Sigmoid colon (tissue), 4 donors: ENCODE results near the gene ERP27.

Source experiments
- EP300 ChIP-seq, 4 donors: sonication (generic); formaldehyde crosslinking; IDR thresholded peaks; one replicate each; pipeline ENCODE4 v1.6.1; 2017; ENCODE audit warnings: antibody characterized with exemption in 4 of 4
- POLR2A ChIP-seq, 2 donors: fragments of 450-650 bp; IDR thresholded peaks; one replicate each; pipeline ENCODE4 v1.6.1; 2016; ENCODE audit warnings: antibody characterized with exemption in 2 of 2, mild to moderate bottlenecking in 2 of 2, moderate library complexity in 2 of 2
- POLR2AphosphoS5 ChIP-seq, 4 donors: sonication (generic); formaldehyde crosslinking; IDR thresholded peaks; one replicate each; pipeline ENCODE4 v1.6.1; 2017; ENCODE audit warnings: antibody characterized with exemption in 4 of 4
- TF ChIP-seq, protein P1 (sequence below), 4 experiments: fragments of 450-650 bp in 3 of 4; fragments of 200-600 bp in 1 of 4; IDR thresholded peaks; one replicate each; pipeline ENCODE4 v1.5.1; 2016 to 2019; ENCODE audit warnings: antibody characterized with exemption in 4 of 4, mild to moderate bottlenecking in 3 of 4, moderate library complexity in 2 of 4

DNA sequence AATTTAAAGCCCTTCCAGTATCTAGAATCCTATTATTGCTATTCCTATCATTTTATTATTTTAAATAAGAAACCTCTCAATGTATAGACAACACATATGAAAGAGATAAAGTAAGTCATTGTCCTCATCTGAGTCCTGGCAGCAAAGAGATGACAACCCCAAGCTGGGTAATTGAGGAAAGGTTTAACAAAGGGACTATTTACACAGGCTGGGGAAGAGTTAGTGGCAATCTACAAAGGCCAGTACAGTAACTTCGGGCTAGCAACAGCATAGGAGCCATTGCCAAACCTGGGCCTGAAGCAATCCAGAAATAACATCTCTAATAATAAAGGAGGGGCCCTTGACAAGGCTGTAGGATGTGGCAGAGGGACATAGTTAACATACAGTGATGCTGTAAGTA is 45.7 kb upstream of the ERP27 start:
- TF ChIP-seq POLR2AphosphoS5 (IDR thresholded peaks at IDR 0.05) (no peak), POLR2A (IDR thresholded peaks at IDR 0.05) (no peak), EP300 (IDR thresholded peaks at IDR 0.05) (no peak)
- TF ChIP-seq, protein P1, sequence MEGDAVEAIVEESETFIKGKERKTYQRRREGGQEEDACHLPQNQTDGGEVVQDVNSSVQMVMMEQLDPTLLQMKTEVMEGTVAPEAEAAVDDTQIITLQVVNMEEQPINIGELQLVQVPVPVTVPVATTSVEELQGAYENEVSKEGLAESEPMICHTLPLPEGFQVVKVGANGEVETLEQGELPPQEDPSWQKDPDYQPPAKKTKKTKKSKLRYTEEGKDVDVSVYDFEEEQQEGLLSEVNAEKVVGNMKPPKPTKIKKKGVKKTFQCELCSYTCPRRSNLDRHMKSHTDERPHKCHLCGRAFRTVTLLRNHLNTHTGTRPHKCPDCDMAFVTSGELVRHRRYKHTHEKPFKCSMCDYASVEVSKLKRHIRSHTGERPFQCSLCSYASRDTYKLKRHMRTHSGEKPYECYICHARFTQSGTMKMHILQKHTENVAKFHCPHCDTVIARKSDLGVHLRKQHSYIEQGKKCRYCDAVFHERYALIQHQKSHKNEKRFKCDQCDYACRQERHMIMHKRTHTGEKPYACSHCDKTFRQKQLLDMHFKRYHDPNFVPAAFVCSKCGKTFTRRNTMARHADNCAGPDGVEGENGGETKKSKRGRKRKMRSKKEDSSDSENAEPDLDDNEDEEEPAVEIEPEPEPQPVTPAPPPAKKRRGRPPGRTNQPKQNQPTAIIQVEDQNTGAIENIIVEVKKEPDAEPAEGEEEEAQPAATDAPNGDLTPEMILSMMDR (IDR thresholded peaks at IDR 0.05), result no peak
